GM19397 (cell line): Measurements from ENCODE around the gene B4GALT1.
"Not testable (repeated sequence)": the region's sequence is repeated elsewhere in the genome, so short reads cannot be mapped to it uniquely, and the experiment has no call there.

ENCODE experiments used
- ATAC-seq: cut with Tn5 transposase; IDR thresholded peaks from one replicate; pipeline ENCODE4 v1.9.1; 2021; ENCODE audit warnings: mild to moderate bottlenecking, moderate library complexity; ENCODE audit not compliant: unreplicated experiment

Gene B4GALT1

GRCh38 chr9:33104401-33104800 is 62.7 kb downstream of the B4GALT1 start:
- ATAC-seq, result no peak

GRCh38 chr9:33103501-33104281 is 63.4 kb downstream of the B4GALT1 start:
- ATAC-seq, result no peak

- no peak for ATAC-seq
These were observed 64.5 kb downstream of the B4GALT1 start for GRCh38 chr9:33102551-33103210.

GRCh38 chr9:33101104-33101951 is 65.8 kb downstream of the B4GALT1 start:
- no peak for ATAC-seq

GRCh38 chr9:33099754-33100153 is 67.4 kb downstream of the B4GALT1 start:
- no peak for ATAC-seq

GRCh38 chr9:33097192-33097591 is 69.9 kb downstream of the B4GALT1 start:
- ATAC-seq, result no peak

- no peak for ATAC-seq
These were observed 74.5 kb downstream of the B4GALT1 start for GRCh38 chr9:33092634-33093033.

- ATAC-seq, result not testable (repeated sequence)
These were observed 81.5 kb downstream of the B4GALT1 start for GRCh38 chr9:33085672-33086071.

- ATAC-seq, result no peak
These were observed 84.4 kb downstream of the B4GALT1 start for GRCh38 chr9:33082538-33083326.

GRCh38 chr9:33082128-33082527 is 85.0 kb downstream of the B4GALT1 start:
- no peak for ATAC-seq

GRCh38 chr9:33081128-33081851 is 85.8 kb downstream of the B4GALT1 start:
- ATAC-seq, result no peak

- no peak for ATAC-seq
These were observed 86.6 kb downstream of the B4GALT1 start for GRCh38 chr9:33080534-33080933.

- peak; percentile 99 for ATAC-seq
These were observed 90.8 kb downstream of the B4GALT1 start, which contains the start of gene SMU1 for GRCh38 chr9:33076046-33077004. SMU1 (minus strand) TSS chr9:33076674; CDS start chr9:33076608, 66 bp downstream.

GRCh38 chr9:33068991-33069390 is 98.1 kb downstream of the B4GALT1 start:
- ATAC-seq, result no peak

GRCh38 chr9:33065157-33066076 is 101.7 kb downstream of the B4GALT1 start:
- peak; percentile 60 for ATAC-seq
